ENCODE measurements around the gene POC1A. TPM values are rescaled to one million over a fixed set of nuclear protein-coding genes. Genes with fewer than 3 reads are reported as not detected.

POC1A gene
- total and polyA plus RNA-seq, 10 of the 15 experiments (the other 5 are each of a cell fraction or from before 2014, with no cell fraction given): 8.5 to 49.8 (median 23.5) TPM

GRCh38 chr3:52146189-52146588 is 8.0 kb downstream of the POC1A start:
- POLR2A ChIA-PET: no interaction called here

More at GRCh38 chr3:52146189-52146588, 8.0 kb downstream of the POC1A start:
- Histone ChIP-seq H3K9ac (ENCODE audit: control insufficient read depth, insufficient read depth, low read length) (no peak overlapping the region), H3K4me3 (no peak overlapping the region), H3K36me3 (ENCODE audit: control insufficient read depth in 2 of 2, insufficient read depth in 2 of 2, low read length in 1 of 2) (peaks cover 8 to 15% of the 10 kb centered on the region in 2 experiments), H4K20me1 (ENCODE audit: control insufficient read depth, insufficient read depth) (no peaks in the 10 kb centered on the region), H3K4me1 (ENCODE audit: control insufficient read depth, insufficient read depth, low read length) (peaks cover 5% of the 10 kb centered on the region; the same call in 1 of the 2 replicates), H3K27me3 (replicated peaks in 1 of 2; ENCODE audit: control insufficient read depth in 2 of 2, insufficient read depth in 2 of 2, low read length in 1 of 2) (no peaks in the 10 kb centered on the region), H3K79me2 (ENCODE audit: control insufficient read depth, insufficient read depth, low read length) (no peaks in the 10 kb centered on the region), H2AFZ (ENCODE audit: control insufficient read depth, low read depth, low read length) (no peak overlapping the region), H3K9me3 (replicated peaks; ENCODE audit: control insufficient read depth, insufficient read depth, low read length) (no peaks in the 10 kb centered on the region), H3K4me2 (ENCODE audit: control insufficient read depth, insufficient read depth) (no peak overlapping the region), H3K27ac (ENCODE audit: control insufficient read depth, insufficient read depth) (no peak overlapping the region)
- TF ChIP-seq KDM1A (IDR thresholded peaks at IDR 0.05; ENCODE audit: borderline replicate concordance) (no peak), HDAC2 (IDR thresholded peaks at IDR 0.05) (no peak), RB1 (IDR thresholded peaks at IDR 0.05; ENCODE audit: borderline replicate concordance) (no peak), POLR2A (IDR thresholded peaks at IDR 0.05; ENCODE audit: low read depth, low read length) (no peak)
- TF ChIP-seq, protein P1, sequence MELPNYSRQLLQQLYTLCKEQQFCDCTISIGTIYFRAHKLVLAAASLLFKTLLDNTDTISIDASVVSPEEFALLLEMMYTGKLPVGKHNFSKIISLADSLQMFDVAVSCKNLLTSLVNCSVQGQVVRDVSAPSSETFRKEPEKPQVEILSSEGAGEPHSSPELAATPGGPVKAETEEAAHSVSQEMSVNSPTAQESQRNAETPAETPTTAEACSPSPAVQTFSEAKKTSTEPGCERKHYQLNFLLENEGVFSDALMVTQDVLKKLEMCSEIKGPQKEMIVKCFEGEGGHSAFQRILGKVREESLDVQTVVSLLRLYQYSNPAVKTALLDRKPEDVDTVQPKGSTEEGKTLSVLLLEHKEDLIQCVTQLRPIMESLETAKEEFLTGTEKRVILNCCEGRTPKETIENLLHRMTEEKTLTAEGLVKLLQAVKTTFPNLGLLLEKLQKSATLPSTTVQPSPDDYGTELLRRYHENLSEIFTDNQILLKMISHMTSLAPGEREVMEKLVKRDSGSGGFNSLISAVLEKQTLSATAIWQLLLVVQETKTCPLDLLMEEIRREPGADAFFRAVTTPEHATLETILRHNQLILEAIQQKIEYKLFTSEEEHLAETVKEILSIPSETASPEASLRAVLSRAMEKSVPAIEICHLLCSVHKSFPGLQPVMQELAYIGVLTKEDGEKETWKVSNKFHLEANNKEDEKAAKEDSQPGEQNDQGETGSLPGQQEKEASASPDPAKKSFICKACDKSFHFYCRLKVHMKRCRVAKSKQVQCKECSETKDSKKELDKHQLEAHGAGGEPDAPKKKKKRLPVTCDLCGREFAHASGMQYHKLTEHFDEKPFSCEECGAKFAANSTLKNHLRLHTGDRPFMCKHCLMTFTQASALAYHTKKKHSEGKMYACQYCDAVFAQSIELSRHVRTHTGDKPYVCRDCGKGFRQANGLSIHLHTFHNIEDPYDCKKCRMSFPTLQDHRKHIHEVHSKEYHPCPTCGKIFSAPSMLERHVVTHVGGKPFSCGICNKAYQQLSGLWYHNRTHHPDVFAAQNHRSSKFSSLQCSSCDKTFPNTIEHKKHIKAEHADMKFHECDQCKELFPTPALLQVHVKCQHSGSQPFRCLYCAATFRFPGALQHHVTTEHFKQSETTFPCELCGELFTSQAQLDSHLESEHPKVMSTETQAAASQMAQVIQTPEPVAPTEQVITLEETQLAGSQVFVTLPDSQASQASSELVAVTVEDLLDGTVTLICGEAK (IDR thresholded peaks at IDR 0.05; ENCODE audit: borderline replicate concordance): no peak
- intact Hi-C loops (cut with micrococcal nuclease; ENCODE audit: unreplicated experiment) (no loop called here), in situ Hi-C loops (cut with MboI) (no loop called here)
- ChIA-PET RAD21 (ENCODE audit: unreplicated experiment) (interaction anchor here (2.8 to 6.3 kb wide), 2 partner anchors 142 to 145 kb away, joined by 18 to 51 read pairs; no protein-coding TSS in a partner anchor), SMC1A (ENCODE audit: uncharacterized antibody, unreplicated experiment) (interaction anchor here (1.1 to 2.0 kb wide), 2 partner anchors 142 to 145 kb away, joined by 3 to 5 read pairs; no protein-coding TSS in a partner anchor), CTCF (interaction anchor here (0.7 to 10.1 kb wide), 11 partner anchors 11 to 204 kb away, joined by 3 to 169 read pairs (median 4); partner anchors contain the start of genes ABHD14B and PARP3)
- FAIRE-seq: no peak
- 100% methylated on average over 1 of the region's 1 CpG for WGBS (ENCODE audit: insufficient coverage, insufficient replicate concordance, low lambda C conversion rate, missing lambda C conversion rate)
- no peak for ATAC-seq
- DNase-seq (ENCODE audit: low read depth, low spot score): no peak
- no TSS peak for BruUV-seq (replicated peaks)

Data from GM12878 (cell line).